Umbilical cord (tissue), 2 donors: Measurements from ENCODE around the gene CFTR. TPM values are rescaled to one million over a fixed set of nuclear protein-coding genes. Genes with fewer than 3 reads are reported as not detected.
"Not testable (repeated sequence)": the region's sequence is repeated elsewhere in the genome, so short reads cannot be mapped to it uniquely, and the experiment has no call there.

Source experiments
- DNase-seq: peaks from one replicate; pipeline ENCODE4 v3.0.0-alpha.2; 2015; ENCODE audit warnings: low spot score
- total RNA-seq: library from RNA; depleted of rRNA; stranded (reverse); fragments of >200 nt; gene quantifications from one replicate; pipeline ENCODE4 v1.2.3, GENCODE V29; 2014; ENCODE audit warnings: low replicate concordance; ENCODE audit not compliant: insufficient read depth

CFTR gene
- total RNA-seq: 6.3 TPM

GRCh38 chr7:117479225-117480054 lies at the start of gene CFTR:
Gene CFTR (plus strand): TSS chr7:117480025. CDS start chr7:117480095, 70 bp downstream.
- peak; percentile 12 for DNase-seq

- DNase-seq: no peak
Observed at GRCh38 chr7:117435475-117436043, 44.3 kb upstream of the CFTR start.

GRCh38 chr7:117444646-117445045 lies 35.2 kb upstream of the CFTR start:
- DNase-seq: no peak

GRCh38 chr7:117445206-117445605 lies 34.6 kb upstream of the CFTR start:
- DNase-seq: no peak

- no peak for DNase-seq
Observed at GRCh38 chr7:117446220-117446815, 33.5 kb upstream of the CFTR start.

GRCh38 chr7:117448655-117449054 lies 31.2 kb upstream of the CFTR start:
- no peak for DNase-seq

- DNase-seq: peak; percentile 52
Observed at GRCh38 chr7:117458977-117459583, 20.7 kb upstream of the CFTR start.

- no peak for DNase-seq
Observed at GRCh38 chr7:117459735-117460134, 20.1 kb upstream of the CFTR start.

- DNase-seq: not testable (repeated sequence)
Observed at GRCh38 chr7:117460815-117461214, 19.0 kb upstream of the CFTR start.

GRCh38 chr7:117468174-117468573 lies 11.7 kb upstream of the CFTR start:
- no peak for DNase-seq

GRCh38 chr7:117470777-117471176 lies 9.0 kb upstream of the CFTR start:
- DNase-seq: no peak

- DNase-seq: no peak
Observed at GRCh38 chr7:117472335-117472734, 7.5 kb upstream of the CFTR start.

GRCh38 chr7:117476557-117477215 lies 3.1 kb upstream of the CFTR start:
- DNase-seq: no peak

- no peak for DNase-seq
Observed at GRCh38 chr7:117478836-117479224, 995 bp upstream of the CFTR start.

GRCh38 chr7:117480055-117480362 lies 184 bp downstream of the CFTR start:
- DNase-seq: no peak

GRCh38 chr7:117480978-117481377 lies 1.2 kb downstream of the CFTR start:
- no peak for DNase-seq

GRCh38 chr7:117485118-117485620 lies 5.3 kb downstream of the CFTR start:
- no peak for DNase-seq

- no peak for DNase-seq
Observed at GRCh38 chr7:117489016-117489415, 9.2 kb downstream of the CFTR start.

- no peak for DNase-seq
Observed at GRCh38 chr7:117489430-117489829, 9.6 kb downstream of the CFTR start.

GRCh38 chr7:117489911-117490310 lies 10.1 kb downstream of the CFTR start:
- DNase-seq: no peak

- DNase-seq: no peak
Observed at GRCh38 chr7:117492649-117493048, 12.8 kb downstream of the CFTR start.

GRCh38 chr7:117493460-117493859 lies 13.6 kb downstream of the CFTR start:
- DNase-seq: no peak
